ENCODE results near the gene MCU.

- TF ChIP-seq CTCF (IDR thresholded peaks at IDR 0.05) (no peak), POLR2A (IDR thresholded peaks at IDR 0.05) (no peak), POLR2AphosphoS5 (IDR thresholded peaks at IDR 0.05; ENCODE audit: insufficient read depth in 1 of 2, low read depth in 1 of 2) (no peak)
Measured at GRCh38 chr10:72746426-72747363, 54.8 kb downstream of the MCU start.
